NCI-H1105 (cell line): ENCODE data around the gene CA10.

Experiments used
- DNase-seq: peaks from one replicate; lab custom pipeline; 2025; lab: John Stamatoyannopoulos, UW

The CA10 gene

DNA sequence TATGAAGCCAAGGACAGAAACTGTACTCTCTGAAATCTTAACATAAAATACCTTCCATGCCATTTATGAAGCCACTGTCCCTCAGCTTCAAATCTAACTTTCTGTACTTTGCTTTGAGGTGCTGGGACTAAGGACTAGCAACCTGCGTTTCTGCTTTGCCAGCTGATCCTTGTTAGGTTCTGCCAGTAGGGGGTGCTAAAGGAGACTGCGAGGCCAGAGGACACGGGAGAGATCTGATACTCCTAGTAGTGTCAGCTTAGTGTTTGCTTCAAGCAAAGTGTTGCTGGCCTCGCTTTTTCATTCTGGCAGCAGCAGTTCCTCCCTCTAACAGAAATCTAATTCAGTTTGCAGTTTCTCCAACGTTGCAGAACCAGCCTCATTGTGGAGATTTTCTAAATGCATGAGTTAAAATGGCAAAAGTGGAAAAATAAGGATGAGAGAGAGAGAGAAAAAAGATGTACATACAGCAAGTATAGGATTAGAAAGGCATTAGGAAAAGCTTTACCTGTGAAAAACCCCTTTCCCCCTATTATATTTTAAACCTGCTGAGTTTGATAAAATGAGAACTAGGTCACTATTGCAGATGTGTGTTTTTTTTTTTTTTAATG is 297.5 kb downstream of the CA10 start:
- no peak for DNase-seq

DNA sequence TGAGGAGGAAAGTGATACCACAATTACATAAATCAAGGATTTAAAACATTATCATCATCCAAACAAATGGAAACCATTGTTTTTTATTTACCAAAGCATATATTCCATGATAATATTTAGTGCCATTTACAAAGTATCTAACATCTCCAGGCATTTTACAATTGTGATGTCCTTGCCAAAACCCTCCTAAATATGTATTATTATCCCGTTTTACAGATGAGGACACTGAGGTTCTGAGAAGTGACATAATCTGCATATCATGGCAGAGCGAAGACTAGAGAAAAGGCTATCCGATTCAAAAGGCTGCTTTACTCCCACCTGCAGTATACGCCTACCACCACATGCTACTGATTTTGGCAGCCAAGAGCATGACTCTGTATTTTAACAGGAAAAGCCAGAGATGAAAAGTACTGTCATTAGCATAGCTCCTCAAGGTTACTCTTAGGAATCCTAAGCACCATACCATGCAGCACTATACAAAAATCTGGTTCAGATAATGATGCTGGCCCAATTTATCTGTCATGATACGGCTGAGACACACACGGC is 301.4 kb downstream of the CA10 start:
- DNase-seq, result no peak

DNA sequence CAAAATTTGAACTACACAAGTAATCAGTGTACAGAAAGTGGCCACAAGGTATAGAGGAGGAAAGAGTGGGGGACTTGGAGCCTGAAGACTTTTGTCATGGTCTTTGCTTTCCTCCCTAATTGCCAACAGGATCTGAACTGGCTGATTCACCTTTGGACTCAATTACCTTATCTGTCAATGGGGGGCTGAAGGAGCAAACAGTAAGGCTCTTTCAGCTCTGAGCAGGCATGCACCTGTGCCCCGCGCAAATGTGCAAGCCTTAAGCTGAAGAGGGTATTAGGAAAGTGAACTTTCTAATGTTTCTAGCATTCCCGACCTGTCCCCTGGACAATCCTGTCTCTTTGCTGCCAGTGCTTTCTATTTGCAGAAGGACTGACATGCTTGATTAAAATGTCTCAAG is 302.7 kb downstream of the CA10 start:
- no peak for DNase-seq

DNA sequence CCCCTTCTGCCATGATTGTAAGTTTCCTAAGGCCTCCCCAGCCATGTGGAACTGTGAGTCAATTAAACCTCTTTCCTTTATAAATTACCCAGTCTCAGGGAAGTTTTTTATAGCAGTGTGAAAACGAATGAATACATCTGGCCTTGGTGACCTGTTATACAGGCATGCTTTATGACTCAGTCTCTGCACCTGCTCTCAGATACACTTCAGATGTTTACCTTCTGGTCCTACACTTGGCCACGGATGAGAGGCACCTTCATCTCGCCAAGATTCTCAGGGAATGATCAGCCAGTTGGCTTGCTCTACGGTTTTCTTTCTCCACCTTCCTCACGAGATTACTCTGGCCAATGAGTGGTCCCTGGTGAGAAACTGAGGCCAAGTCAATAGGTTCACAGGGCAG is 304.7 kb downstream of the CA10 start:
- DNase-seq, result no peak

GRCh38 chr17:51852603-51853002 is 305.9 kb downstream of the CA10 start:
- no peak for DNase-seq

- no peak for DNase-seq
Observed at GRCh38 chr17:51850201-51850600, 308.3 kb downstream of the CA10 start.

GRCh38 chr17:51848451-51848850 is 310.1 kb downstream of the CA10 start:
- no peak for DNase-seq

GRCh38 chr17:51846566-51846965 is 311.9 kb downstream of the CA10 start:
- DNase-seq, result no peak

DNA sequence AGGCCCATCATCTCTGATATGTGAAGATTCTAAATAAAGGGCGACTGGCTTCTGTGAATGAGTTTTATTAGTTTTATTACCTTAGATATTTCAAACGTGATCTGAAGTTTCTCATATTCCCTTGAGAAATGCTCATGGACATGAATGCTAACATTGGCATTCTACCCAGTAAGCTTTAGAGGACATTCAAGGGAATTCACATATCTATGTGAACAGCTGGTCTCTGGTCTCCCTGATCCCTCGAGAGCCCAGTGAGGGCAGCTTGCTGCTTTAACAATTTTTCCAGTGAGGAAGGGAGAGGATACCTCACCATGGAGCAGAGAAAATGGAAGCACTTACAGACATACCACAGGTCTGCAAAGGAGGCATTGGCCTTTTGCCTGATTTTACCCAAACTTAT is 312.7 kb downstream of the CA10 start:
- DNase-seq, result no peak

- DNase-seq, result no peak
Observed at GRCh38 chr17:51842763-51843162, 315.8 kb downstream of the CA10 start.

DNA sequence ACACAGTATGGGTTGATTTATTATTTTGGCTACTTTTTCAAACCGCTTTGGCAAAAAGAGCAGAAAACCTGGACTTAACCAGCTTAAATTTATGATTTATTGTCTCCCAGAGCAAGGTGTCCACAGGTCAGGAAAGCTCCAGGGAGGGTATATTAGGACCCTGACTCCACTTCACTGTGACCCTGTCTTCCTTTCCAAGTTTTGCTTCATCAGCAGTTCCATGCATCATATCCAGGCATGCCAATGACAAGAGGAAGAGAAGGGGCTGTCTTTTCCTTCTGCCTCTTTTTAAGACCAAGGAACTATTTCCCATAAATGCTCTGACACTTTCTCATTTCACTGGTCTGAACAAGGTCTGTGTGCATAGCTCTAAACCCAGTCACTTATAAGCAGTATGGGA is 316.8 kb downstream of the CA10 start:
- no peak for DNase-seq

- DNase-seq, result no peak
Observed at GRCh38 chr17:51840688-51841087, 317.8 kb downstream of the CA10 start.

GRCh38 chr17:51833620-51834019 is 324.9 kb downstream of the CA10 start:
- no peak for DNase-seq

- DNase-seq, result no peak
Observed at GRCh38 chr17:51833045-51833444, 325.5 kb downstream of the CA10 start.

GRCh38 chr17:51830886-51831285 is 327.6 kb downstream of the CA10 start:
- no peak for DNase-seq

- DNase-seq, result no peak
Observed at GRCh38 chr17:51830451-51830850, 328.1 kb downstream of the CA10 start.

DNA sequence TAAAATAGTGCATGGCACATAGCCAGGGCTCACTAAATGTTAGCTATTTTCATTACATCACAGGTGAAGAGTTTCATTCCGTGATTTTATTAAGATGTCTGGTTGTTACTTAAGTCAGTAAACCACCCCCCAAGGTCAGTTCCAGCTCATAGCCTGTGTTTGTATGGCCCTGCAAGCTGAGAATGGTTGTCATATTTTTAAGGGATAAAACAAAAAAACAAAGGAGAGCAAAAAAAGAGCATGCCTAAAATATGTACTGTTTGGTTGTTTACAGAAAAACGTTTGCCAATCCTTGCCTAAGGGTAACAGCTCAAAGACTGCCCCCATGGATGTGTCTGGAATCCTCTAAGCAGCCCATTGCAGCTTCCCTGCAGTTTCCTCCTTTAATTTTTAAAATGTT is 329.6 kb downstream of the CA10 start:
- no peak for DNase-seq

GRCh38 chr17:51827140-51827539 is 331.4 kb downstream of the CA10 start:
- DNase-seq, result no peak

DNA sequence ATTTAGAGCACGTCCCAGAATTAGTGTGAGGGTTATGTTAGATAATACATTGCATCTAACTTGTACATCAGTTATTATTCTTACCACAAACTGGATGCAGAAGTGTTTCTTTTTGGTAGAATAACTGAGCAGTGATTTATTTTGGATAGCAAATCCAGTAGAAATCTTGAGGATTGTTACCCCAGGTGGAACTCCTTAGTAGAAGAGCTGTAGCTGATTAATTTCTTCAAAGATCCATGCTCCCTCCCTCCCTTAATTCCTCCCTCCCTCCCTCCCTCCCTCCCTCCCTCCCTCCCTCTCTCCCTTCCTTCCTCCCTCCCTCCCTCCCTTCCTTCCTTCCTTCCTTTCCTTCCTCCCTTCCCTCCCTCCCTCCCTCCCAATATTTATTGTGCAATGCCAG is 337.7 kb downstream of the CA10 start:
- DNase-seq, result no peak

DNA sequence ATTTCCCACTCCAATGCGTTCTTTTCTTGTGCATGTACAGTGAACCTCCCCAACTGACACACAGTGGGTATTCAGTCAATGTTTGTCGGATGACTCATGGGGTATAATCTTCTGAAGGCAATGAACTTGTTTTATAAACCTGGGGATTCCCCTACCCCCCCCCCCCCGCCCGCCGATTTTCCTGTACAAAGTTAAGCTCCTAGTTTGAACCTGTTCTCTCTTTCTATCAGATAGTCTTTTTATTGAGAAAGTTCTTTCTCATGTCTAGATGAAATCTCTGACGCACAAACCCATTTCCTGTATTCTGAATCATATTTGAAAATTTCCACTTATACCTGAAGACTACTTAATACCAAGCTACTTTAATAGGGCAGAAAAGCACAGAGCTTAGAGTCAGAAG is 338.3 kb downstream of the CA10 start:
- DNase-seq, result no peak

- DNase-seq, result no peak
Observed at GRCh38 chr17:51819341-51820219, 338.9 kb downstream of the CA10 start.

GRCh38 chr17:51818777-51819176 is 339.7 kb downstream of the CA10 start:
- no peak for DNase-seq

DNA sequence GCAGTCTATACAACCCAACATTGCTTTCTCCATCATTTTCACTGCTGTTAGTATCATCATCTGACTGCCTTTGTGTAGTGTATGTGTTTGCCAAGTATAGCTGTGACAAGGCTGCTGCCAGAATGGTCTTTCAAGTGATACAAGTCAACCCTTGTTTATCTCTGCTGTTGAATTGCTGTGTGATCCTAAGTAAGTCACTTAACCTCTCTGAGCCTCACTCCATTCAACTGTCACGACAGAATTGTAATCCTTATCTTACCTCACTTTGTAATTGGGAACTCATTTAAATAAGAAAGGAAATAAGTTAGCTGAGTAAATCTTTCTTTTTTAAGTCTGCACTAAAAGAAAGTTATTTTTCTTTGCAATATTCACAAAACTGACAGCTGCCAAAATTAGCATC is 340.6 kb downstream of the CA10 start:
- DNase-seq, result no peak
